HAP-1 (cell line): ENCODE measurements around the gene PEX14.

Experiments
- DNase-seq, 2 experiments: peaks; one replicate each; pipeline ENCODE4 v3.0.0-alpha.2; 2016 to 2020; ENCODE audit warnings: low spot score in 2 of 2
- H3K27me3 ChIP-seq: fragments of 250-450 bp; sonication (Bioruptor Pico); 2 replicates; pipeline ENCODE4 v1.5.1; 2020; ENCODE audit warnings: low read depth, mild to moderate bottlenecking, moderate library complexity
- H3K36me3 ChIP-seq: fragments of 250-450 bp; sonication (Bioruptor Pico); replicated peaks from 2 replicates; pipeline ENCODE4 v1.5.1; 2020; ENCODE audit warnings: mild to moderate bottlenecking
- H3K4me1 ChIP-seq: fragments of 250-450 bp; sonication (Bioruptor Pico); 2 replicates; pipeline ENCODE4 v1.5.1; 2020; ENCODE audit warnings: mild to moderate bottlenecking
- H3K4me3 ChIP-seq: fragments of 250-450 bp; sonication (Bioruptor Pico); 2 replicates; pipeline ENCODE4 v1.5.1; 2020; ENCODE audit warnings: mild to moderate bottlenecking, moderate library complexity
- H3K9me3 ChIP-seq: fragments of 250-450 bp; sonication (Bioruptor Pico); 2 replicates; pipeline ENCODE4 v1.5.1; 2020; ENCODE audit warnings: mild to moderate bottlenecking, moderate library complexity
- in situ Hi-C: fragments of 300-500 bp; cut with MboI; formaldehyde crosslinking; loops from 3 replicates; pipeline ENCODE4 v1.14.3; 2020; ENCODE audit warnings: low sequenced_read_pairs, inconsistent platforms, mixed read lengths

The PEX14 gene

DNA sequence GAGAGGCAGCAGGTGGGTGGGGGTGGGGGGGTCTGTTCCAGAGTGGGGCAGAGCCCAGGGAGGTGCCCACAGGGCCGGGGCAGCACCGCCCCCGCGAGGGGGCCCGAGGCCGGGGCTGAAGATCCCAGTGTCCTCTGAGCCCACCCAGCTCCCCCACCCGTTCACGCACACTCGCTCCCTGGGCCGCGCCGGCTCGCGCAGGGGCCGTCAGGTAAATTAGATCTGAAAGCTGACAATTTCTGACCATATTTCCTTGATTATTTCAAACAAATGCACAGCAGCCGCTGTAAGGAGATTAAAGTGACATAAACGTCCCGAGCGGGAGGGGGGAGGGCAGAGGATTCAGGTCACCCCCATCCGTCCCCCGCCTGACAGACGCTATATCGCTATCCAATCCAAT is 203.7 kb downstream of the PEX14 start:
- H3K4me1 ChIP-seq: no peaks in the 10 kb centered on the region
- no peak overlapping the region for H3K4me3 ChIP-seq
- no peak for DNase-seq
- no peaks in the 10 kb centered on the region for H3K27me3 ChIP-seq
- no peaks in the 10 kb centered on the region for H3K9me3 ChIP-seq
- in situ Hi-C loops: no loop called here
- H3K36me3 ChIP-seq: no peaks in the 10 kb centered on the region

DNA sequence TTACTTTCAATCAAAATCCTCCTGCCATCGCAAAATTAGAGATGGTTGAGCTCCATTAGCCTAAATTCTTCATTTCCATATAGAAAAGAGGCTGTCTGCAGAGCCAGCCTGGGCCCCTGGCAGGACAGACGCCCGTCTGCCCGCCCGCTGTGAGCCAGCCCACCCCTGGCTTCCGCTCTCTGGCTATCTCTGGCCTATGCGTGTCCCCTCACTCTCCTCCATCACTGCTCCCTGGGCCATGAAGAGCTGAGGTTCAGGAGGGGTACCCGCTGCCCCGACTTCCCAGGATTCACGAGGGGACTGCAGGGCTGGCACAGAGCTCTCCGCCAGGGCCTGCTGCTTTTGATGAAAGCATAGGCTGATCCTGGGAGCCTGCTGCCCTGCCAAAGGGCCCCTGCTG is 204.1 kb downstream of the PEX14 start:
- Histone ChIP-seq H3K9me3 (no peaks in the 10 kb centered on the region), H3K4me3 (no peak overlapping the region), H3K27me3 (no peaks in the 10 kb centered on the region), H3K4me1 (no peaks in the 10 kb centered on the region), H3K36me3 (no peaks in the 10 kb centered on the region)
- no peak for DNase-seq
- in situ Hi-C loops: no loop called here

- in situ Hi-C loops: no loop called here
- Histone ChIP-seq H3K4me1 (no peaks in the 10 kb centered on the region), H3K27me3 (no peaks in the 10 kb centered on the region), H3K36me3 (no peaks in the 10 kb centered on the region), H3K9me3 (no peaks in the 10 kb centered on the region), H3K4me3 (no peak overlapping the region)
- peak; percentile 30 to 67 for DNase-seq
These were observed 204.9 kb downstream of the PEX14 start for GRCh38 chr1:10679496-10680220.
